IPS DF 6.9 (cell line): ENCODE results near the gene PARD3B.

Experiments
- DNase-seq: peaks from one replicate; pipeline ENCODE4 v3.0.0-alpha.2; 2013; ENCODE audit warnings: low read depth, low spot score
- H3K27ac ChIP-seq: one replicate; pipeline ENCODE4 v1.5.1; 2013; ENCODE audit warnings: low read length, control low read depth
- H3K27me3 ChIP-seq: 2 replicates; pipeline ENCODE4 v1.6.1; 2013; ENCODE audit warnings: mild to moderate bottlenecking, low read length; ENCODE audit not compliant: control insufficient read depth, insufficient read depth
- H3K36me3 ChIP-seq: 2 replicates; pipeline ENCODE4 v1.6.1; 2013; ENCODE audit warnings: low read length; ENCODE audit not compliant: control insufficient read depth, insufficient read depth
- H3K4me1 ChIP-seq: 2 replicates; pipeline ENCODE4 v1.6.1; 2013; ENCODE audit warnings: low read length; ENCODE audit not compliant: control insufficient read depth, insufficient read depth
- H3K4me3 ChIP-seq: 2 replicates; pipeline ENCODE4 v1.5.1; 2013; ENCODE audit warnings: mild to moderate bottlenecking, low read length
- H3K9me3 ChIP-seq: 2 replicates; pipeline ENCODE4 v1.6.1; 2013; ENCODE audit warnings: low read length, inconsistent platforms; ENCODE audit not compliant: control insufficient read depth, insufficient read depth
- whole genome bisulfite sequencing: extraction: QIAGEN DNeasy Blood & Tissue Kit; methylation state at CpG from one replicate; pipeline ENCODE4 v1.1.7; 2013; ENCODE audit warnings: mixed read lengths, missing lambda C conversion rate; ENCODE audit not compliant: insufficient read length, insufficient coverage; 5-methylcytosine and 5-hydroxymethylcytosine counted together

Gene PARD3B

DNA sequence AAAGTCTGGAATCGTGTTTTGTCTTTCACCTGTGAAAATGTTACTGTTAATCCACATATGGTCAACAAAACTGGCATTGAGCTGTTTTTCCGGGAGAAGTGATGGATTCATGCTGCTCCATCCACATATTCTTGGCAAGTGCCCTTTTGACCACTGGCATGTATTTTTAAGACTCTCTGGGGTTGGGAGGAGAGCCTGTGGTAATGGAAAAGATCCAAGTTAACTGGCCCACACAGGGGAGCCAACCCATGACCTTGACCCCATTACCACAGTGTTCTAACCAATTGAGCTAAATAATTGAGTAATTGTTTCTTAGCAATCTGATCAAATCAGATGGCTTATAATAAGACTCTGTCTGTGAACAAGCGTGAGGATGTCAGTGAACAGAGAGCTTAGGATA lies 840.8 kb downstream of the PARD3B start:
- H3K36me3 ChIP-seq: no peaks in the 10 kb centered on the region
- no peaks in the 10 kb centered on the region for H3K27me3 ChIP-seq
- no CpG with 5 or more reads among the region's 3 CpGs for WGBS
- no peak overlapping the region for H3K4me3 ChIP-seq
- DNase-seq: no peak
- H3K9me3 ChIP-seq: no peaks in the 10 kb centered on the region
- H3K27ac ChIP-seq: no peak overlapping the region
- H3K4me1 ChIP-seq: peaks cover 1% of the 10 kb centered on the region; the same call in 1 of the 2 replicates

DNA sequence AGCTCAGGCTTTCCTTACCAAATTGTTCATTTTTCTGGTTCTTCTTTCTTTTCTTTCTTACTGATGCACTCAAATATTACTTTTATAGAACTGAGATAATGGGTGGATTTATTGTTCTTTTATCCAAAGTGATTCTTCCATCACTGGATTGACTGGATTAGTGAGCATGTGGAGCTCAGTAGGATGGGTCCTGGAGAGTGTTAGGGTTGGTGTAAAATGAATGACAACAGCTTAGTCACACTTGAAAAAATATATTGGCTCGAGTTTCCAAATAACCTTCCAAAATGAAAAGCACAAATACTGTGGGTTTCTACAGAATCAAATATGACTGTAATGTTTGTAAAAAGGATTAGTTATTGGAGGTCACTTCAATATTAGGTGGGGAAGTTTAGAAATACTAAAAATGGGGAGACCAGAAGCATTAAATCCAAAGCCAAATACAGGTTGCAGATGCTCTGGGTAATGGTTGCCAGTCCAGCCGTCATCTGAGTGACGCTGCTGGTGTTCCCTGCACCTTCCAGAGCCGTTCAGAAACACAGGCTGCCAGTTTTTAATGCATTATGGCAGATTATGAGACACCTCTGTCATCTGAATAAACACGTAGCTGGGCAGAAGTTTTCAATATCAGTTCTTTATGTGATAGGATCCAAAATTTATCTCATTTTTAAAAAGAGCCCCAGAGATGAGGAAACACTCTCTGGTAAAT lies 842.2 kb downstream of the PARD3B start:
- Histone ChIP-seq H3K9me3 (no peaks in the 10 kb centered on the region), H3K36me3 (no peaks in the 10 kb centered on the region), H3K4me1 (peaks cover 1% of the 10 kb centered on the region; the same call in 1 of the 2 replicates), H3K4me3 (no peak overlapping the region), H3K27ac (no peak overlapping the region), H3K27me3 (no peaks in the 10 kb centered on the region)
- no peak for DNase-seq
- WGBS: no CpG with 5 or more reads among the region's 5 CpGs

DNA sequence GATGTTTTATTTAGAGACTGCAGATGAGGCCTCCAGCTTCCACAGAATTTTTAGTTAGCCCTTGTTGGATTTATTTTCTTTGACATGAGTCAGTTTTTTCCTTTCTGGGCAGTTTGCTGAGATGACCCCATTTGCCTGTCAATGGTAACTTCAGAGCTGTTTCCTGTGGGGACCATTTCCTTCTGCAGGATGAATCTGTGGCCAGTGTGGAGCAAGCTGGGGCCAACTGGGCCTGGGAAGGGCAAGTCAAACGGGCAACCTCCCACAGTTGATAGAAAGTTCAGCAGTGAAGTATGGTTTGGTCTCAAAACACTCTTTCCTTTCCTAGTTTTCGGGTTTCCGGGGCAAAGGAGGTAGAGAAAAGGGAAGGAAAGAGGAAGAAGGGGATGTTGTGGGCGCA lies 845.6 kb downstream of the PARD3B start:
- no CpG with 5 or more reads among the region's 4 CpGs for WGBS
- Histone ChIP-seq H3K4me1 (no peaks in the 10 kb centered on the region), H3K27ac (no peak overlapping the region), H3K4me3 (no peak overlapping the region), H3K36me3 (no peaks in the 10 kb centered on the region), H3K27me3 (no peaks in the 10 kb centered on the region), H3K9me3 (no peaks in the 10 kb centered on the region)
- DNase-seq: no peak

DNA sequence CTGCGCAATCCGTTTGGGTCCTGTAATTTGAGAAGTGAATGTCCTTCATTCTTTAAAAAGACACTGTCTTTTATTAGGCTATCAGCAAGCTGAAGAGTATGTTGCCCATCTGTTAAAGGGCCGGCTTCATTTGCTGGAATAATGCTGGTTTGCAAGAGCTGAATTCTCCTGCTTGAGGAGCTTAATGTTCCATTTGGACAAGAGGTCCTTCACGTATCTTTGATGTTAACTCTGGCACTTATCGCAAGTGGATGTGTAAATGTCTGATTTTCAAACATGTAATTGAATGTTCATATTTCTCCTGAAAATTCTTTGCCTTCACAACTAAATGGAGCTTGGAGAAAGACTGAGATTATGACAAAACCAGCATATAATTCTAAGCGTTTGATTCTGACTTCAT lies 856.2 kb downstream of the PARD3B start:
- DNase-seq: no peak
- H3K36me3 ChIP-seq: no peaks in the 10 kb centered on the region
- no CpG with 5 or more reads among the region's 6 CpGs for WGBS
- no peak overlapping the region for H3K4me3 ChIP-seq
- no peaks in the 10 kb centered on the region for H3K9me3 ChIP-seq
- no peaks in the 10 kb centered on the region for H3K4me1 ChIP-seq
- no peak overlapping the region for H3K27ac ChIP-seq
- H3K27me3 ChIP-seq: no peaks in the 10 kb centered on the region

DNA sequence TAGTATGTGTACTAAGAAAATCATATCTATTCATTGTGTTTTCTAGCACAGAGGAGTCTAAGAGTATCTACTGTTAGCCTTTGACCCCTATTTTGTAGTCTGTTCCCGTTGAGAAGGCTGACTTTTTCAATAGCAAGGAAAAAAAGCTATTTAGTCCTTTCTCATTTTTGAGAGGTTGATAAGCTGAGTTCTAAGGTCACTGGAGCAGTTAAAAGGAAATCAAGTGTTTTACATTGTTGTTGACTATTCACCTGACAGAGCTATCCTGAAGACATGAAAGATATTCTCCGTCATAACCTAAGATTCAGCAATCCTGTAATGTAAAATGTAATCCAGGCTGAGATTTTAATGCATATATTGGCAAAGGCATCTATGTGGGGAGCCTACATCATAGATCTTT lies 856.7 kb downstream of the PARD3B start:
- H3K27ac ChIP-seq: no peak overlapping the region
- no peaks in the 10 kb centered on the region for H3K36me3 ChIP-seq
- no peaks in the 10 kb centered on the region for H3K4me1 ChIP-seq
- H3K27me3 ChIP-seq: no peaks in the 10 kb centered on the region
- no peak overlapping the region for H3K4me3 ChIP-seq
- WGBS: no CpG with 5 or more reads among the region's 2 CpGs
- DNase-seq: no peak
- no peaks in the 10 kb centered on the region for H3K9me3 ChIP-seq

DNA sequence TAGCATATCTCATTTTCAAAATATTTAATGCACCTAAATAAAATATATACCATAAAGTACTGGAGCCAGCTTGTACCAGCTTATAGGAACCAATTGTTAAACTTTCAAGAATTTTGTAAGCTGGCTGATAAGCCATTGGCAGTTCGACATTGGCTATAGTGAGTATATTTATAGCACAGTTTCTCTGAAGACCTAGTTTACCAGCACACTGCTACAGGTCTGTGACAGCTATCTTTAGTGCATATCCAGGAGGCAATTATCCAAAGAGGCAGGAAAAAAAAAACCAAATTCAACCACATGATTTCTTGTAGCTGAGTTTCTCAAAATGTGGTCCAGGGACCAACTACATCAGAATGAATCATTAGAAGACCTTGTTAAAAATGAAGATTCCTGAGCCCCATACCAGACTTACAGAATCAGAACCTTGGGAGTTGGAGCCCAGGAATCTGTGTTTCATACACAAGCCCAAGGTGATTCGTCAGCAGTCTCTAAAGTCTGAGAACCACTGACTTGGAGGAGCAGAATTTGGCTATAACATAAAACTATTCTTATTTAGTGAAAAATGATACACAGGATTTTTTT lies 858.1 kb downstream of the PARD3B start:
- DNase-seq: no peak
- no peaks in the 10 kb centered on the region for H3K9me3 ChIP-seq
- no peaks in the 10 kb centered on the region for H3K36me3 ChIP-seq
- no CpG with 5 or more reads among the region's 2 CpGs for WGBS
- no peaks in the 10 kb centered on the region for H3K27me3 ChIP-seq
- no peak overlapping the region for H3K27ac ChIP-seq
- no peaks in the 10 kb centered on the region for H3K4me1 ChIP-seq
- no peak overlapping the region for H3K4me3 ChIP-seq

DNA sequence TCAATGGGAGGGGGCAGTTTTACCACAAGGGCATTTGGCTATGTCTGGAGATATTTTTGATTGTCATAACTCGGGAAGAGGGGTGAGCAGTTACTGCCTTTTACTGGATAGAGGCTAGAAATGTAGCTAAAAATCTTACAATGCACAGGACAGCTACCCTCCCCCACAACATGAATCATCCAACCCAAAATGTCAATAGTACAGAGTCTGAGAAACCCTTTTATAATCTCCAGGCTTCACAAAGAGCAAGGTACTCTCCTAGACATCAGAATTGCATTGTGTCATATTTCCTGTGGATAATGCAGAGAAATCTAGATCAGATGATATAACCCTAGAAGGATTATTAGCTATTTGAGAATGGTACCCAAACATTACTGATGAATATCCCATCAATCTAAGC lies 859.9 kb downstream of the PARD3B start:
- Histone ChIP-seq H3K4me3 (no peak overlapping the region), H3K9me3 (no peaks in the 10 kb centered on the region), H3K27ac (no peak overlapping the region), H3K4me1 (no peaks in the 10 kb centered on the region), H3K36me3 (no peaks in the 10 kb centered on the region), H3K27me3 (no peaks in the 10 kb centered on the region)
- WGBS: no CpG with 5 or more reads among the region's 1 CpG
- no peak for DNase-seq

DNA sequence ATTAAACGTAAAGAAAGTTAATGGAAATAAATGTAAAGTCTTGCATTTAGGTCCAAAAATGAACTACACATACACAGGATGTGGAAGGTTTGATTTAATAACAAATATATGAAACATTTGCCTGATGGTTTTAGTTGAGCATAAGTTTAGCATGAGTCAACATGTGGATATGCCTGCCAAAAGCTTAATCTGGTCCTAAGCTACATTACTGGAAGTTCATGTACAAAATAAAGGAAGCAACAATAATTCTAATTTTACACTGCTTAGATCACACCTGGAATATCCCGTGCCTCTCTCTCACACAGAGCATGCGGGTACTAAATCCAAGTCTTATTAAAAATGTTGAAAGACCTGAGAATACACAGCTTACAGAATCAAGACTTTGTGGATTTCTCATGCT lies 860.5 kb downstream of the PARD3B start:
- WGBS: no CpG with 5 or more reads among the region's 3 CpGs
- Histone ChIP-seq H3K9me3 (no peaks in the 10 kb centered on the region), H3K36me3 (no peaks in the 10 kb centered on the region), H3K27ac (no peak overlapping the region), H3K4me1 (no peaks in the 10 kb centered on the region), H3K4me3 (no peak overlapping the region), H3K27me3 (no peaks in the 10 kb centered on the region)
- no peak for DNase-seq

DNA sequence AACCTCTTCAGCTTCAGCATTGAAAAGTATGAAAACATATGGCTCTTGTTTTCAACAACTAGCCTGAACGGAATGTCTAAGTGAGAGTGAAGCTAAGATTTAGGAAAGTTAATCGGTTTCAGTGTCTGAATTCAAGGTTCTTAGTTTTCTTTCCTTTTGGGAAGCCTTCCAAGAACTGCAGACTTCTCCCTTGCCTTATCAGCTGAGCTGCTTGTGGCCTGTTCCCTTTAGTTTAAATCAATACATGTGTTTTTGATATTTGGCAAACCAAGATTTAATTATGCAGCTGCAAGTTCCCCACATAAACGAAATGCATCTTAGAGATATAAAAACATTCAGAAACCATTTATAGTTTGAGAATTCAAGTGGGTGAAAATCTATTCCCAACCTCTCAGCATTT lies 862.7 kb downstream of the PARD3B start:
- no peaks in the 10 kb centered on the region for H3K4me1 ChIP-seq
- no peak for DNase-seq
- no peak overlapping the region for H3K27ac ChIP-seq
- no peaks in the 10 kb centered on the region for H3K9me3 ChIP-seq
- H3K27me3 ChIP-seq: no peaks in the 10 kb centered on the region
- no CpG with 5 or more reads among the region's 3 CpGs for WGBS
- no peak overlapping the region for H3K4me3 ChIP-seq
- H3K36me3 ChIP-seq: no peaks in the 10 kb centered on the region

DNA sequence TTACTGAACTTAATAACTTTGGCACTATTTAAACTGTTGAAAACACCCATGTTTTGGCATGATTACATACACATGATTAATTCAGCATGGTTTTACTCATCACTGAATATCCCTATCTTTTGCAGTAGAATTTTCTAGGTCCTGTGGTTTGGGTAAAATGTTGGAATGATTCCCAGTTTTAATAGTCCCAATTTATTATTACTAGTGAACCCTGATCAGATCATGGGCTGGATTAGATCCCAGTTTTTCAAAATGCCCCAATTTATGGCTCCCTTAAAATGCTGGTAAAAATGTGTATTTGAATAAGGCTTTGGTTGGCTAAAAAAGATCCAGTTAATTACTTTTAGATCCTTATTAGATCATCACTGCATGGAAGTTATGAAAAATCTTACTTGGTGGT lies 863.4 kb downstream of the PARD3B start:
- no peak for DNase-seq
- Histone ChIP-seq H3K27ac (no peak overlapping the region), H3K4me3 (no peak overlapping the region), H3K4me1 (no peaks in the 10 kb centered on the region), H3K36me3 (no peaks in the 10 kb centered on the region), H3K27me3 (no peaks in the 10 kb centered on the region), H3K9me3 (no peaks in the 10 kb centered on the region)

DNA sequence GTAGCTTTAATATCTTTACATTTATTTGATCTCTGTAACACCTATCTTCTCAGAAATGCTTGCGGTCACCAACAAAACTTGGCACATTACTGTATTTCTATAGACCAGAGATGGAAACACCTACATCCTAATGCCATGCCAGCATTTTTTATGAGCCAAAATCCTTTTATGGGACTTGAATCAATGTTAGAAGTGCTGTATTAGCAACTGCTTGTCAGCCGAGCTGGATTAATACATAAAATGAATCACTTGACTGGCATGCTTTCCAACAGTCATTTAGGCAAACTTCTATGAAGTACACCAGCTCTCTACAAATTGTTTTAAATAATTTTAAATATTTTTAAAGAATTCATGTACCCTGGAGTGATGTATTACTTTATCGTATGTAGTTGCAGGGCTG lies 864.1 kb downstream of the PARD3B start:
- Histone ChIP-seq H3K4me1 (no peaks in the 10 kb centered on the region), H3K27me3 (no peaks in the 10 kb centered on the region), H3K36me3 (no peaks in the 10 kb centered on the region), H3K9me3 (no peaks in the 10 kb centered on the region), H3K4me3 (no peak overlapping the region), H3K27ac (no peak overlapping the region)
- no peak for DNase-seq
- no CpG with 5 or more reads among the region's 3 CpGs for WGBS
